GM21381 (cell line): ENCODE measurements around the gene TSEN15.
"Not testable (repeated sequence)": the region's sequence is repeated elsewhere in the genome, so short reads cannot be mapped to it uniquely, and the experiment has no call there.

Experiments
- ATAC-seq: cut with Tn5 transposase; IDR thresholded peaks from one replicate; pipeline ENCODE4 v1.9.1; 2021; ENCODE audit warnings: mild to moderate bottlenecking, moderate library complexity; ENCODE audit not compliant: unreplicated experiment

Gene TSEN15

DNA sequence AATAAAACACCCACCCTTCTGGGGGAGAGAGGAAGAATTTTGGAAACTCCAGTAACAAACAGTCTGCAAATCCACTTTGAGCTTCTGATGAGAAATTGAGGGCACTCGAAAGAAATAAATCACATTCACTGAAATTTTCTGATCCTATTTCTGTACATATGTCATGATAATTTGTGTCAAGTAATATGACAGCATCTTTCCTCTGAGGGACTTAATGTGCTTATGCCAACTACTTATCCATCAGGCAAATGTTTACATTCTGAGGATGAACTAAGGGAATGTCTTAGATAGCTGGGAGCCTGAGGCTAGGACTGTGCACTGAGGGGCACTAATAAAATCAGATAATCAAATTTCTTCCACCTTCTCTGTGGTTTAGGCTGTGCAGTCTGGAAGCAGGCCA, 44.5 kb downstream of the TSEN15 start:
- ATAC-seq: no peak

DNA sequence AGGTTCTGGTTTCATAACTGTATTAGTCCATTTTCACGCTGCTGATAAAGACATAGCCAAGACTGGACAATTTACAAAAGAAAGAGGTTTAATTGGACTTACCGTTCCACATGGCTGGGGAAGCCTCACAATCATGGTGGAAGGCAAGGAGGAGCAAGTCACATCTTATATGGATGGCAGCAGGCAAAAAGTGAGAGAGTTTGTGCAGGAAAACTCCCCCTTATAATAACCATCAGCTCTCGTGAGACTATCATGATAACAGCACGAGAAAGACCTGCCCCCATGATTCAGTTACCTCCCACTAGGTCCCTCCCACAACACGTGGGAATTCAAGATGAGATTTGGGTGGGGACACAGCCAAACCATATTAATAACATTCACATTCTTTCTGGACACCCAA, 45.0 kb downstream of the TSEN15 start:
- ATAC-seq: not testable (repeated sequence)

DNA sequence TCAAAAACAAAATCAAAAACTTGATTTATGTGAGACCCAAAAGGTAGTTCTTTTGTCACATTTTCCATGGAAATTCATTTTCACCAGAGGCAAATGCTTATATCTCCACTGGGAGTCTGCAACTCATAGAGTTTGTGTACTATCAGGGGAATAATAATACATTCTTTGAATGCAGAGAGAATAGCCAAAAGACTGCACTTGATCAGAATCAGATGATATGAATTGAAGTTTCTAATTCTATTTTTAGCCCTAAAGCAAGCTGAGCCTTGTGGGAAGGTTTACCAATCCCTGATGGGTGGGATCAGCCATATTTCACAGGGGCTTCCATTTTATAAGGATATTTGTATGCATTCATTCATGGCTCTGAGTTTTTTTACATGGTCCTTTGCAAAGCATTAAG, 49.6 kb downstream of the TSEN15 start:
- no peak for ATAC-seq

DNA sequence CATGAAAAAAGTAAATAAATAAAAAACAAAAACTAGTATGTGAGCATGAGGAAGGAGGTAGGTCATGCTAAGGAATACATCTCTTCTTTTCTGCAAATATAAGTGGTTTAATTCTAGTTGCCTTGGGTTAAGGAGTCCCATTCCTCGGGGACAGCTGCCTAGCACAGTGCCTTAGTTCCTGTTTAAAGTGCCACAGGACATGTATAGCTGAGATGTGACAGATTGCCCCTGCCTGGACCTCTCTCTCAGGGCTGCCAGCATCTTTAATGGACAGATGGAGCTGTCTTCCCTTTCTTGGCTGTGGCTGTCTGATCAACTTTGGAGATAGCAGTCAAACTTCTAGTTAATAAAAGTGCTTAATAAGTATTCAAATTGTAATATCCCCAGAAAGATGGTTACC, 50.0 kb downstream of the TSEN15 start:
- ATAC-seq: no peak

DNA sequence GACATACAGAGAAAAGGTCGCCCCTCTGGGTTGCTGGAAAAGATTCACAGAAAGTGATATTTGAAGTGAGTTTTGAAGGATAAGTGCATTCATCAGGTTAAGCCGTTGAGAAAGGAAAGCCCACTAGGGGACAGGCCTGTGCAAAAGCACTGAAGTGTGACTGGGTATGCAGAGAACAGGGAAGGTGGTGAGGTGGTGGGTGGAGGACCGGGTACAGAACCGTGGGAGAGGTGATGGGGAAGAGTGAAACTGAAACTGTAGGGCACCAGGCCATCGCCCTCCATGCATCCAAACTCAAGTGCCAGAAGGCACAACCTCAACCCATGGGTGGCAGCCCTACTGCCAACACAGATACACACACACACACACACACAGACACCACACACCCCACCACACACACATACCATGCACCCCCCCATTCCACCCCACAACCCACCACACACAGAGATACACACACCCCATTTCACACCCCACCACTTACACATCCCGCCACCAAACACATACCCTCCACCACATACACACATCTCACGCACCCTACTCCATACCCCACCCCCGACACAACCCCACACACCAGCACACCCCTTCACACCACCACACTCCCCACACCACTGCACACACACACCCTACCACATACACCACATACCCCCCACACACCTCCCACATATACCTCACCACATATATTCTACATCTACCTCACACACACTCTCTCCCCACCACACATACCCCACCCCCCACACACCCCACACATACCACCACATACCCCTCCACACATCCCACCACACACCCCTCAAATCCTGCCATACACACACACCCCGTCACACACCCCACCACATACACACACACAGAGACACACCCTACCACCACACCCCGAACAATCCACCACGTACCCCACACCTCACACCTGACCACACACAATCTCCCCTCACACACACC, 59.0 kb downstream of the TSEN15 start:
- no peak for ATAC-seq

DNA sequence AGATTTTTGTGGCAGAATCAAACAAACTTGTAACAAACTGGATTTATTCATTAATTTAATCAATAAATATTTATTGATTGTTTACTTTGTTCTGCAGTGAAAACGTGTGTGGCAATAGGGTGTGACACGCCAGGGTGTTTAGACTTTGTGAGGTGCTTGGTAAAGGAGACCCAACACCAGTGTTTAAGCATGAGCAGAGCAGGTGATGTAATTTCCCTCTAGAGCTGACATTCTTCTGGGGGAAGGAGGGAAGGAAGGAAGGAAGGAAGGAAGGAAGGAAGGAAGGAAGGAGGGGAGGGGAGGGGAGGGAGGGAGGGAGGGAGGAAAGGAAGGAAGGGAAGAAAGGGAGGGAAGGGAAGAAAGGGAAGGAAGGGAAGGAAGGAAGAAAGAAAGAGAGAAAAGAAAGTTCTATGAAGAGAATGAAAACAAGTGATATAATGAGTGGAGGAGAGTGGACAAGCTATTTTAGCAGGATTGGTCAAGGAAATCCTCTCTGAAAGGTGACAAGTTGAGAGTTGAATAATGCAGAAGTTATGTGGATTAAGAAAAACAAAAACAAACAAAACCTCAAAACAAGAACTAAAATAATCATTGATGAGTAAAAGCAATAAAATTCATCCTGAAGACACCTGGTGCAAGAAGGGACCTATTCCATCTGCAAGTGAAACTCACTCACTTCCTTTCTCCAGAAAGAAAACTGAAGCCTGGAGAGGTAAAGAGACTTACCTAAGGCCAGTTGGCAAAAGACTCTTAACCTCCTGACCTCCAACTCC, 60.8 kb downstream of the TSEN15 start:
- no peak for ATAC-seq

DNA sequence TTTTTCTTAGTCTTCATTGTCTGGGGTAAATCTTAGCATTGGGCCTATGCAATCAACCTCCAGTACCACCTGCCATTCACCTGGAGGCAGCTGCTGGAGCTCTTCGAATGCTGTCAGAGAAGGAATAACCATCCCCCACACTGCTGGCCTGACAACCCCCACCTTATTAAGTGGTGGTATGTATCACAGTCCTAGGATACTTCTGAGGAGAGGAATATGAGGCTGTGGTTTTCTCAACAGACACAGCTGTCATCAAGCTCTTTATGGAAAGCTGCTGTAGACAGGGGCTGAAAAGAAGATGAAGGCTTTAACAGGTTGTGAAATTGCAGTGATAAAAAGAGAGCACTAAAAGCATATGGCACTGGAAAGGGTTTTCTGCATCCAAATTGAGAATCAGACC, 61.7 kb downstream of the TSEN15 start:
- ATAC-seq: no peak

DNA sequence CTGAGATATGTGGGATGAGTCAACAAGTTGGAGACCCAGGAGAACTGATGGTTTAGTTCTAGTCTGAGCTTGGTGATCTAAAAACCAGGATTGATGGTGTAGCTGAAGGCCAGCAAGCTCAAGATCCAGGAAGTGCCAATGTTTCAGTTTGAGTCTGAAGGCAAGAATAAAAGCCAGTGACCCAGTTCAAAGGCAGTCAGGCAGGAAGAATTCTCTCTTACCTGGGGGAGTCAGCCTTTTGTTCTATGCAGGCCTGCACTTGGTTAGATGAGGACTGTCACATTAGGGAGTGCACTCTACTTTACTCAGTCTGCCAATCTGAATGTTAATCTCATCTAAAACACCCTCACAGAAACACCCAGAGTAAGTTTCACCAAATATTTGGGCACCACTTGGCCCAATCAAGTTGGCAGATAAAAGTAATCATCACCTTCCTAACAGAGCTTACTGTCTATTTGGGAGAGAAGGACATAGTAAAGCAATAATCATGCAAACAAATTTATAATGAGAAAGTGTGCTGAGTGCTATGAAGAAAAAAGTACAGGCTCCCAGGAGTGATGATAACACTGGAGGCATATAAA, 63.4 kb downstream of the TSEN15 start:
- no peak for ATAC-seq

DNA sequence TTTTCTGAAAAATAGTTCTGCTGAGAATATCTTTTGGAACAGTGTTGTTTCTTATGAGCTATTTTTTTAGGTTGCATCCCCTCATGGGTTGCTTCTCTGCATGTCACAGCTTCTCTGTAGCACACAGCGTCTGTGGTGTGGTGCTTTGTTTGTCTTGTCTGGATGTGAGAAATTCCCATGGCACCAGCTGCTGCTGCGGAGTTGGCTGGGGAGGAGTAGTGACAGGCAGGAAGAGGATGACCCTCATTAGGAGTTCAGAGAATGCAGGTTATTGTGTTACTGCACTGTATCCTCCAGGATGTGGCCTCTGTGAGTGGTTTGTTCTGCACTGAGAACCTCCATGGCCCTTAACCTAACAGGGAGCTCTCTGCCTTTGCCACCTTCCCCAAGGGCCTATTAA, 64.8 kb downstream of the TSEN15 start:
- no peak for ATAC-seq

DNA sequence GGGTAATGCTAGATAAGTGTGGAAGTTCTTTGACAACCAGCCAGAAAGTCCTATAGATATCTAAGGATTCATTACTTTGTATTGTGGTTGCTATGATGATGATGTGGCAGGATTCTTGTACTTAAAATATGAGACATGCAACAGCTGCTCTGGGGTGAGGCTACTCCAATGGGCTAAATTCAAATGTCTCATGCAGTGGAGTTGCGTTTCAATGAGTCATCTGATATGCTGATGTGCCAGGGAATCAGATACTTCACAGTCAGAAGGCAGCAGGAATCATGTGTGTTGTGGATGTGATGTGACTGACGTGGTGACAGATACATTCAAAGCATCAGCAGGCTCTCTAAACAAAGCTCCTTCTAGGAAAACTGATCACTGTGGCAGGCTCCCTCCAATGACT, 66.5 kb downstream of the TSEN15 start:
- ATAC-seq: no peak
